CD1c-positive myeloid dendritic cell (primary cell): ENCODE data around the gene TPD52L3.

Source experiments
- DNase-seq: peaks from one replicate; pipeline ENCODE4 v3.0.0-alpha.2; 2016; ENCODE audit errors: extremely low spot score

Gene TPD52L3

DNA sequence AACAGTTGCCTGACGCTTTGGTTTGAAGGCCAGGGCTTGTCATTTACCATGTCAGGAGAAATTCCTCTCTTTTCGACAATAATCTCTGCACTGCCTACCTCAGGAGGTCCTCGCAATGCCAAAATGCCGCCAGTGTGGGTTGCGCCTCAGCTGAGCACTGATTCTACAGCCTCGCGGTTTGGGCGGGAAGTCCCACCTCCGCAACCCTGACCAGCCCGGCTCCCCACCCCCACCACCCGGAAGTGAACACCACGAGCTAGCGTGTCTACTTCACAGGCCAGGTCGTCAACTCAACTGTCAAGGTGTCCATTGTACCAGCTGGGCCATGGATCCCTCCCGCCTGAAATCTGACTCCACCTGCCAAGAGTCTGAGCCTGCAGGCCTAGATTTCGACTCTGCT is at the start of gene TPD52L3:
TSS of gene TPD52L3 (plus strand) at position 273 of the 400 bp plus-strand sequence. CDS start 221 bp downstream, outside the sequence.
- DNase-seq = no peak

DNA sequence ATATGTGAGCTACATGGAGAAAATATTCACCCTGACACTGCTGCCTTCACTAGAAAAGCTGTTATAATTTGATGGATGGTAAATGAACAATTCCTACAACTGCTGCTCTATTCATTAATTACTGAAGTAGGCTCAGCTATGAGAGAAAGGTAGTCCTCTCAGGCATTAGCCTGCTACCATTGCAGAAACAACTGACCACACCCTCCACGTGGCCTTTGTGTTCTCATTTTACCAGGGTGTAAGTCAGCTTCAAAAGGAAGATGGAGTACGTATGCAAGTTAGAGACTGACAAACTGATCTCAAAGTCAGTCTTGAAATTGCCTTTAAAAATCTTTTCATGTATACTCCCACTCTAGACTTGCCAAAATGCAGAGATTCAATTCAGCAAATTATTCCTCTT is 26.3 kb upstream of the TPD52L3 start:
- DNase-seq = no peak

DNA sequence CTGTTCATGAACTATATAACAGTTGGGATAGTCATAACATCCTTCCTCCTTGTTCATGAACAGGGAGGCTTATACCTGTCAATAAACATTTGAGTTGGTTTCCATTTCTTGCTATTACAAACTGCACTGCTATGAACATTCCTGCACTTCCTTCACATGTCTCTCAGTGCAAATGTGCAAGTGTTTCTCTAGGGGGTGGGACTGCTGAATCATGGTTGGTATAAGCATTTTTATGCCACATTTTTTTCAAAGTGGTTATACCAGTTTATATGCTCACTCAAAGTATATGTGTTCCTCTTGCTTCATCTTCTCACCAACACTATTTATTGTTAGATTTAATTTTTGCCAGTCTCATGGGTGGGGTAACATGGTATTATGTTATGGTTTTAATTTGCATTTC is 25.8 kb upstream of the TPD52L3 start:
- DNase-seq = no peak

DNA sequence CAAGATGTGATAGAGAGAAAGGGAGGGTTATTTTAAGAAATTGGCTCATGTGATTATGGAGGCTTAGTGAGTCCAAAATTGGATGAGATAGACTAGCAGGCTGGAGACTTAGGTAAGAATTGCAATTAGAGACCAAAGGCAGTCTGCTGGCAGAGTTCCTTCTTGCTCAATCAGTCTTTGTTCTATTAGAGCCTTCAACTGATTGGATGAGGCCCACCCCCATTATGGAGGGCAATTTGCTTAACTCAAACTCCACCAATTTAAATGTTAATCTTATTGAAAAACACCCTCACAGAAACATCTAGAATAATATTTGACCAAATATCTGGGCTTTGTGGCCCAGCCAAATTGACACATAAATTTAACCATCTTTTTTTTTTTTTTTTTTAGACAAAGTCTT is 23.9 kb upstream of the TPD52L3 start:
- DNase-seq = no peak

DNA sequence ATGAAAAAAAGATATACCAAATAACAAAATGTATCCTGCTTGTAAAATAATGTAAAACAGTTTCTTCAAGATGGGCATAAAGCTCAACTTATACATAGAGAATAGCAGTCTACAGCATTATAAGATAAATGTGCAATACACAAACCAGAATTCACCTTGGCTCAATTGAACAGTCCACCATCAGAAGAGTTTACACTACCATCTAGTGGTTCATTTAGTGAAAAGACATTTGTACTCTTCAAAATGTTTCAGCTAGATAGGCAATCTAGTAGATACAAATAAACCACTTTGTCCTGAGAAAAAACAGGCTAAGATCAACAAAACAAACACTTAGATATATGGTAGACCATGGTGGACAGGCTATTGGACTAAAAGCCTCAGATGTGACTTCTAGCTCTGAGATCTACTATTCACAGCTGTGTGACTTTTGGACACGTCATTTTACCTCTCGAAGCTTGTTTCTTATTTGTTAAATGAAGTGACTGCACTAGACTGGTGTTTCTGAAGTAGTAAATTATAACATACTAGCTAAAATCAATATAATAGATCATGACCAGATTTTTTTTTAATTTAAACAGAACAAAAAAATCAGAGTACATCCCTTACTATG is 22.1 kb upstream of the TPD52L3 start:
- peak; percentile 15 for DNase-seq

DNA sequence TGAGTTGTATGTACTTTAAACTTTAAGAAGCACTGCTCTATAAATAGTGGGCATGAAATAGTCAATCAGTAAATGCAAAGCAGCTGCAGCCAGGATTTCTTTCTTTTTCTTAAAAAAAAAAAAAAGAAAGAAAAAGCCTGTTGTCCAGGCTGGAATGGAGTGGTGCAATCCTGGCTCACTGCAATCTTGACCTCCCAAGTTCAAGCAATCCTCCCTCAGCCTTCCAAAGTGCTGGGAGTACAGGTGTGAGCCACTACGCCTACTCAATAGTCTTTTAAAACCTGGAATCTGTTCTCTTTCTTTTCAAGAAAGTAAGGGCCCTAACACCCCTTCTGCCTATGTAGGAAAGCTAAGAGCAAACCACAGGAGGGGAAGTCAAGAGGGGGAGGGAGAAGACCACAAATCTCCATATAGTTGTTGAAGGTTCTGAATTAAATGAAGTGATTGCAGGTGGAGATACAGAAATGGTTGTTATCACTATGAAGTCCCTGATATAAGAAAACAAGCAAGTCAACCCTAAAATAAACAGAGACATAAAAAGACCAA is 20.6 kb upstream of the TPD52L3 start:
- DNase-seq = no peak

DNA sequence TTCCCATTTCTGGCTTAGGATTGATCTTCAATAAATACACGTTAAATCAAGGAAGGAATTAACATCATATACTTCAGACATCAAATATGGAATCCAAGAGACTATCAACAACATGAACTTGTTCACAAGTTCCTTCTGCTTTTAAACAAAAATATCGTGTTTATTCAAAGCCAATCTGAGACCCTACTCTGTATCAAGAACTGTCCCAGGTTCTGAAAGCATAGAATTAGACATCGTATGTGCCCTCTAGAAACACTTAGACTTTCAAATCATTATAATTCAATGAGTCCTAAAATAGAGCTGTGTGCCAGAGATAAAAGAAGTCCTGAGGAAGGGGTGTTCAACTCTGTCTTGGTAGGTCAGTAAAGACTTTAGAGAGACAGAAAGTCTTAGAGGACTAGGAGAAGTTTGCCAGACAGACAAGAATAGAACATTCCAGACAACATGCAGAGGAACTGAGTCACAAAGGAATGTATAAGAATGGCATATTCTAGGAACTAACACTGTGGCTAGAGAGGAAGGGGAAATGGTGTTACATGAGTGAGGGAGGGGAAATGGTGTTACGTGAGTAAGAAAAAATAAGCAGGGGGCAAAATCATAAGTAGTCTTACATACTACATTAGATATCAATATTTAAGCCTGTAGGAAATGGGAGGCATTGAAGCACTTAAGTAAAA is 2.9 kb downstream of the TPD52L3 start:
- no peak for DNase-seq

DNA sequence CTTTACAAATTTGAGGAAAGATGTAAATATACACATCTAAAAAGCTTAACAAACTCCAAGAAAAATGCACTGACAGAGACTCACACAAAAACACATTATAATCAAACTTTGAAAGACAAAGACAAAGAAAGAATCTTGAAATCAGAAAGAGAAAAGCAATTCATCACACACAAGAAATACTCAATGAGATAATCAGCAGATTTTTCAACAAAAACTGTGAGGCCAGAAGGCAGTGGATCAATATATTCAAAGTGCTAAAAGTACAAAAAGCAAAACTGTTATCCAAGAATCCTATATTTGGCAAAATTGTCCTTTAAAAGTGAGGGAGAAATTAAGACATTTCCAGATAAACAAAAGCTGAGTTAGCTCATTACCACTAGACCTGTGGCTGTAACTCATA is 6.1 kb downstream of the TPD52L3 start:
- DNase-seq = no peak

DNA sequence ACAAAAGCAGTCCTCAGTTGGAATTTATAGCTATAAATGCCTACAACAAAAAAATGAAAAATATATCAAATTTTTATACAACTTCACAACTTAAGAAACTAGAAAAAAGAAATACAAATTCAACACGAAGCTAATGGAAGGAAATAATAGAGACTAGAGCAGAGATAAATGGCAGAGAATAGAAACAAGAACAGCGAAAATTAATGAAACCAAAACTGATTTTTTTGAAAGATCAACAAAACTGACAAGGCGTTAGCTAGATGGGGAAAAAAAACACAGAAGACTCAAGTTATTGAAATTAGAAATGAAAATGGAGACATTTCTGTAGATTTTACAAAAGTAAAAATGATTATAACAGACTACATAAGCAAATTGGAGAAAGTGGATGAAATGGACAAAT is 20.6 kb downstream of the TPD52L3 start:
- no peak for DNase-seq

DNA sequence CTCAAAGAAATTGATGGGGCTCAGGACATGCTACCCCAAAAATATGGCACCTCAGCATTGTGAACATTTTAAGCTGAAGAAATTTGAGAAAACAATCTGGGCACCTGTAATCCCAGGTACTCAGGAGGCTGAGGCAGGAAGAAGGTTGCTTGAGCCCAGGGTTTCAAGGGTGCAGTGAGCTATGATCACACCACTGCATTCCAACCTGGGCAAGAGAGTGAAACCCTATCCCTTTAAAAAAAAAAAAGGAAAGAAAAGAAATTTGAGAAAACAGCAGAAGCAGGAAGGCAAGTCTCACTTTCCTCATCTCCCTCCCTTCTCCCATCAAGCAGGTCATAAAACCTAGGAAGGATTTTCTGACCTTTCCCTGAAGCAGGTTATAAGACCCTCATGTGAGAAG is 23.6 kb downstream of the TPD52L3 start:
- DNase-seq = no peak

DNA sequence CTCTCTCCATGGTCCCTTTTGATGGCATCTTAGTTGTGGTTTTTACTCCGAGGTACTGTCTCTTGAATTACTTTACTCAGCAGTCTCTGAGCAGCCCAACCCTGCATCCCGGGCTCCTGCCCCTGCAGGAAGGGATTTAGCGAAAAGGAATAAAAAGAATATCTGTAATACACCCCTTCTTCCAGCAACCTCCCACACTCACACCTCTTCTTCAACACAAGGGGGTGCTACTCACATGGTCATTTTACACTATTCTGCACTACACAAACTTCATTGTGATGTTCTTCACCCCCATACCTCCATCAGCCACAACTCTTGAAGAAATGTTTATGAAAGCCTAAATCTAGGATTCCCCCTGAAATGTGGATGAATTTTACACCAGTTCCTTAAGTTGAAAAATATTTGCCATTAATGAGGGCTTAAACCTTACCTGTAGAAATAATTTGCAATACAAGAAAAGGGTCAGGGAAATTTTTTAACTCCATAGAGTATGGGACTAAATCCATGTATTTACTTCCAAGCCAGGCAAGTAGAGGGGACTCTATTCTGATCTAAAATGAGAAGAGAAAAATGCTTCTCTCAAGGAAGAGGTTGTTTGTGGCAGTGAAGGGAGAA is 26.0 kb downstream of the TPD52L3 start:
- peak; percentile 59 for DNase-seq

DNA sequence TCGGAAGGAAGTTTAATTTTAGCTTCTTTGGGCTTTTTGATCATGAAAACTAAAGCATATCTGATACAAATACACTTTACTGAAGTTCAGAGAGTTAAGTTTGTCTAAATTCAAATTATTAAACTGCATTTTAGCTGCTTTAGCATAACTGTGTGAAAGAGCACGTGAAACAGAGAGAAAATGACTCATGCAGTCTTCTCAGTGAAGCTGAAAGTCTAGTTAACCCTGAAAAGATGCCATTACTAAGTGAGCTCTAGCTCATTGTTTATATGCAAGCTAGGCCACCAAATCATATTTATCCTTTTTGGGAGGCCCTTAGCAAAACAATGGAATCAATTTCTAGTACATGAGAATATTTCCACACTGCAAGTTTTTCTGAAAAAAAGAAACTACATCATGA is 27.6 kb downstream of the TPD52L3 start:
- no peak for DNase-seq

DNA sequence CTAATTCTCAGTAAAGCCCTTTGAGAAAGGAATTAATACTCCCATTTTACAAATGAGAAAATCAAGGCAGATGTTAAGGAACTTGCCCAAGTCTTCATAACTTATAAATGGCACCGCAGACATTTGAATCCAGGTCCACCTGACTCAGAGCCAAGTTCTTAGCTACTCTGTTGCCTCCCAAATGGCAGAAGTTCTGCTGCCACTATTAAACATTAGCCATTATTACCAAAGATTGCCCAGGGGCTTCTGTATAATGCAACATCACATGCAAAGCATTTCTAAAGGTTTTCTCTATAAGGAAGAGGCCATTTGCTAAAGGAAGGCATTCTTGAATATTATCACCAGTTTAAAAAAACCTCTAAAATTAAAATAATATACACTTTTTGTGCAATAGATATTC is 28.3 kb downstream of the TPD52L3 start:
- no peak for DNase-seq

DNA sequence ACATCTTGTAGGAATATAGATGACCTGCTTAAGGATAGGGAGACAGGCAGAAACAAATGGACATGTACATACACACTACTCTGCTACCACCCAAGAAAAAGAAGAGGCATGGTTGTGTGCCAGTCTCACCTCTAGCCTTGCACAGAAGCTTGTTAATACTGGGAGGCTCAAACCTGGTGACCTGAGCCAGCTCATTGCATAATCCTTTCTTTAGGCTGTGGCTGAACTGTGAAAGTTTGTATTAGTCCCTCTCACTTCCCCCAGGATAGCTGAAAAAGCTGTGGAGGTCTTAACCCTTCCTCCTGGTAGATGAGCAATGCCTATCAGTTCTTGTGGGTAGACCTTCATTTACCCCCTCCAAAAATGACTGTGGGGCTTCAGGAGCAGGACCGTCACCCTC is 28.7 kb downstream of the TPD52L3 start:
- no peak for DNase-seq

DNA sequence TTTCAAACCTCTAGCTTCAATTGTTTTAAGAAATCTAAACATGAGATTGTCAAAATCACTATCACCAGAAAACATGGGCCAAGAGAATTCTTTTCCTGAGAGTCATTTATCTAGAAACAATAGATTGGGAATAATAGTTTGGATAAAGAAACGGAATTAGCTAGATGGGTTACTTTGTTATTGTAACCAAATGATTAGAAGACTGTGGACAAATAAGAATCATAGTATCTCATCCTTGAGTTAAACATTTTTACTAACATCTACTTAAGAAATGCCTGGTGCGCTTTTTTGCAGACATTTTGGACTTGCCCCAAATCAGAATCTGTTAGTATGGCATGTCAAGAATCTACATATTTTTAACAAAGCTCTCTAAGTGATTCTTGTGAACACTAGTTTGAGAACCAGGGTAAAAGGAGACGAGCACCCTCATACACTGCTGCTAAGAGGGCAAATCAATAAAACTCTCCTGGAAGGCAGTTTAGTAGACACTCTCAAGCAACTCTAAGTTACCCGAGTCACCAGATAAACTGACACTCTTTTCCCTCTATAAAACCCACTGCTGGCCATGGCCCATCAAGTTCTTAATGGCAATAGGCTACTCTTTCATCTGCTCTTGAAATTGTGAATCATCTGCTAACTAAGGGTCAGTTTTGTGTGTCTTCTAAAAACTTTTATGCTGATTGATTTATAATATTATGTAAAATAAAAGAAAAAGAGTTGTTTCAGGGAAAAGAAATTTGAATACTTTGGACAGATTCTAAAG is 39.1 kb downstream of the TPD52L3 start:
- no peak for DNase-seq

DNA sequence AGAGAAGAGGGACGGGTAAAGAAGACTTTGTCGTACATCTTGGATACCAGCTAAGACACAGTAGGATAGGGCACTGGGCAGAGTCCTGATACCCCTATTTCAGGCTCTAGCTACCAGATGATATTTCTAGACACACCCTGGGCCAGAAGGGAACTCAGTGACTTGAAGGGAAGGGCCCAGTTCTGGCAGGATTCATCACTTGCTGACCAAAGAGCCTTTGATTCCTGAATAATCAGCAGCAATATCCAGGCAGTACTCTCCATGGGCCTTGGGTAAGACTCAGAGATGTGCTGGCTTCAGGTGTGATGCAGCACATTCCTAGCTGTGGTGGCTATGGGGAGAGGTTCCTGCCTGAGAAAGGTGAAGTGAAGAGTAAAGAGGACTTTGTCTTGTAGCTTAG is 40.7 kb downstream of the TPD52L3 start:
- no peak for DNase-seq
